ENCODE measurements around the gene ZDHHC14. TPM values are rescaled to one million over a fixed set of nuclear protein-coding genes. Genes with fewer than 3 reads are reported as not detected.

Gene ZDHHC14
- total RNA-seq, 1 experiment from 2014 or later = 1.7 TPM

DNA sequence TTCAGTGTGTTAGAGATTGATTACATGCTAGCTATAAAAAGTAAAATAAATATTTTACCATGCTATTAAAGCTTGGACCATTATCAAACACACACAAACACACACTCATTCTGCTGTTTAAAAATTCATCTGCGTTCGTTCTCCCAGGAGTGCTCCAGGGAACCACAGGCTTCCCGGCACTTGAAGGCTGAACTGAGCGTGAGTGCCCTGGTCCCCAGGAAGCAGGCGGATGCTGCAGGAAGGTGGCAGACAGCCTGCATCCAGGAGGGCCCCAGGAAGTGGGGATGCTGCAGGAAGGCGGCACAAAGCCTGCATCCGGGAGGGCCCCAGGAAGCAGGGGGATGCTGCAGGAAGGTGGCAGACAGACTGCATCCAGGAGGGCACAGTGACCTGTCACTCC lies 294.8 kb downstream of the ZDHHC14 start:
- Histone ChIP-seq H3K4ac (ENCODE audit: low read depth, low read length) (no peak overlapping the region), H3K9me3 (ENCODE audit: control insufficient read depth, low read depth, low read length) (no peaks in the 10 kb centered on the region), H3K79me2 (ENCODE audit: insufficient read depth, low read length) (no peaks in the 10 kb centered on the region), H2BK12ac (ENCODE audit: insufficient read length, low read depth, low read length) (no peak overlapping the region), H3K4me2 (ENCODE audit: insufficient read depth, insufficient read length, low read length) (no peak overlapping the region), H2AFZ (ENCODE audit: low read length) (no peak overlapping the region), H2BK5ac (ENCODE audit: insufficient read length, low read length) (no peak overlapping the region), H2BK15ac (ENCODE audit: low read depth, low read length) (no peak overlapping the region), H3K4me1 (ENCODE audit: insufficient read depth, low read length) (no peaks in the 10 kb centered on the region), H3K14ac (ENCODE audit: insufficient read depth, low read length) (no peak overlapping the region), H3K27me3 (ENCODE audit: insufficient read depth, low read length) (no peaks in the 10 kb centered on the region), H3K18ac (ENCODE audit: insufficient read length, low read depth, low read length) (no peak overlapping the region), H3K9ac (ENCODE audit: extremely low read depth, insufficient read length, low read length) (no peak overlapping the region), H3K79me1 (ENCODE audit: insufficient read depth, low read depth, low read length, poor library complexity, severe bottlenecking) (no peaks in the 10 kb centered on the region), H3K23me2 (ENCODE audit: insufficient read length, low read depth, low read length, poor library complexity, severe bottlenecking) (no peaks in the 10 kb centered on the region), H4K8ac (replicated peaks; ENCODE audit: insufficient read length, low read depth, low read length) (no peak overlapping the region), H4K91ac (ENCODE audit: insufficient read length, low read depth, low read length) (no peak overlapping the region), H2AK5ac (ENCODE audit: insufficient read length, low read length) (no peak overlapping the region), H2BK120ac (ENCODE audit: low read depth, low read length, poor library complexity, severe bottlenecking) (no peak overlapping the region), H4K5ac (ENCODE audit: insufficient read length, low read depth, low read length) (no peak overlapping the region), H3K23ac (ENCODE audit: insufficient read length, low read depth, low read length) (no peak overlapping the region), H3T11ph (ENCODE audit: low read length) (no peak overlapping the region), H3K56ac (ENCODE audit: insufficient read length, low read depth, low read length) (no peak overlapping the region), H3K27ac (ENCODE audit: insufficient read length, low read depth, low read length) (no peak overlapping the region), H2BK20ac (ENCODE audit: low read depth, low read length, poor library complexity, severe bottlenecking) (no peak overlapping the region), H4K20me1 (ENCODE audit: control insufficient read depth, insufficient read depth, insufficient read length) (no peaks in the 10 kb centered on the region)
- Mint-ChIP-seq H3K27me3 (ENCODE audit: low read depth) (peaks cover 4% of the 10 kb centered on the region), H3K4me1 (peaks cover under 1 to 3% of the 10 kb centered on the region in 2 experiments; a peak in 2 of 4 replicates), H3K4me3 (no peak overlapping the region), H3K9me3 (no peaks in the 10 kb centered on the region; a peak in 1 of 5 replicates), H3K27ac (no peak overlapping the region), H3K36me3 (ENCODE audit: insufficient read depth in 1 of 3, low read depth in 3 of 3) (peaks cover 0 to 4% (median 0%) of the 10 kb centered on the region in 3 experiments; a peak in 2 of 7 replicates)
- WGBS (ENCODE audit: extremely low coverage, insufficient read length, low lambda C conversion rate) = no CpG with 5 or more reads among the region's 7 CpGs
- TF ChIP-seq, protein P1, sequence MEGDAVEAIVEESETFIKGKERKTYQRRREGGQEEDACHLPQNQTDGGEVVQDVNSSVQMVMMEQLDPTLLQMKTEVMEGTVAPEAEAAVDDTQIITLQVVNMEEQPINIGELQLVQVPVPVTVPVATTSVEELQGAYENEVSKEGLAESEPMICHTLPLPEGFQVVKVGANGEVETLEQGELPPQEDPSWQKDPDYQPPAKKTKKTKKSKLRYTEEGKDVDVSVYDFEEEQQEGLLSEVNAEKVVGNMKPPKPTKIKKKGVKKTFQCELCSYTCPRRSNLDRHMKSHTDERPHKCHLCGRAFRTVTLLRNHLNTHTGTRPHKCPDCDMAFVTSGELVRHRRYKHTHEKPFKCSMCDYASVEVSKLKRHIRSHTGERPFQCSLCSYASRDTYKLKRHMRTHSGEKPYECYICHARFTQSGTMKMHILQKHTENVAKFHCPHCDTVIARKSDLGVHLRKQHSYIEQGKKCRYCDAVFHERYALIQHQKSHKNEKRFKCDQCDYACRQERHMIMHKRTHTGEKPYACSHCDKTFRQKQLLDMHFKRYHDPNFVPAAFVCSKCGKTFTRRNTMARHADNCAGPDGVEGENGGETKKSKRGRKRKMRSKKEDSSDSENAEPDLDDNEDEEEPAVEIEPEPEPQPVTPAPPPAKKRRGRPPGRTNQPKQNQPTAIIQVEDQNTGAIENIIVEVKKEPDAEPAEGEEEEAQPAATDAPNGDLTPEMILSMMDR (conservative IDR thresholded peaks at IDR 0.05) = no peak
- DNase-seq = no peak

Measured in H9 (cell line).